NCI-H1417 treated with DMSO at 0.1 percent for 48 hours (cell line): ENCODE results near the gene POLR1A.

ENCODE experiments used
- DNase-seq: peaks from one replicate; lab custom pipeline; 2025; lab: John Stamatoyannopoulos, UW

The POLR1A gene

DNA sequence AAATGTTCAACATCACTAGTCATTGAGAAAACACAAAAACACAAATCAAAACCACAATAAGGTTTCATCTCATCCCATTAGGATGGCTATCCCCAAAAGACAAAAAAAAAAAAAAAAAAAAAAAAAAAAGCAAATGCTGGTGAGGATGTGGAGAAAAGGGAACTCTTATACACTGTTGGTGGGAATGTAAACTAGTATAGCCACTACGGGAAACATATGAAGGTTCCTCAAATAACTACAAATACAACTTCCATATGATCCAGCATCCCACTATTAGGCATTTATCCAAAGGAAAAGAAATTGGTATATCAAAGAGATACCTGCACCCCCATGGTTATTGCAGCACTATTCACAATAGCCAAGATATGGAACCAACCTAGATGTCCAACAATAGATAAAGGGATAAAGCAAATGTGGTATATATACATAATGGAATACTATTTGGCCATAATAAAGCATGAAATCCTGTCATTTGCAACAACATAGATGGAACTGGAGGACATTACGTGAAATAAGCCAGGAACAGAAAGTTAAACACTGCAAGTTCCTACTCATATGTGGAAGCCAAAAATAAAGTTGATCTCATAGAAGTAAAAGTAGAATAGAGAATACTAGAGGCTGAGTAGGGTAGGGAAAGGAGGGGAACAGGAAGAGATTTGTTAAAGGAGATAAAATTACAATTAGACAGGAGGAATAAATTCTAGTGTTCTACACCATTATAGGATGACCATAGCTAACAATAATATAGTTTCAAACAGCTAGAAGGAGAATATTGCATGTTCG is 8.4 kb downstream of the POLR1A start:
- no peak for DNase-seq

DNA sequence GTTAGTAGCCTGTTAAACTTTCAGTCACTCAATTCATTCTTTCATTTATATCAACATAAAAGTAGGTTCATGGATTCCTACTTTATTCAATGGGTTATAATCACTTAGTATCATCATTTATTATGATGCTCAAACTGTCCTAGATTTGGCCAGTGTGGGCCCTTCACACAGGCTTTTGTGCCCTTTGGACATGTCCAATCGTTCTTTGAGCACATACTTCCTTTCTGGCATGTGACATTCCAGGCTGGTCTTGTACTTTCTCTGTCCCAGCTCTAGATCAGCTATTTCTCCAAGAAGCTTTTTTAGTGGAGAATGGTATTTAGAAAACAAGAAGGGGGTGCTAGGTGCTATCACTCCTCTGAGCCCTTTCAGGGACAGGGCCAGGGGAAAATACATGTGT is 11.5 kb downstream of the POLR1A start:
- no peak for DNase-seq

GRCh38 chr2:86087936-86088850 is 17.5 kb downstream of the POLR1A start:
- DNase-seq = no peak

GRCh38 chr2:86082756-86083155 is 22.9 kb downstream of the POLR1A start:
- no peak for DNase-seq

- DNase-seq = no peak
Measured at GRCh38 chr2:86081724-86082123, 24.0 kb downstream of the POLR1A start.

GRCh38 chr2:86079981-86080911 is 25.4 kb downstream of the POLR1A start:
- DNase-seq = no peak

DNA sequence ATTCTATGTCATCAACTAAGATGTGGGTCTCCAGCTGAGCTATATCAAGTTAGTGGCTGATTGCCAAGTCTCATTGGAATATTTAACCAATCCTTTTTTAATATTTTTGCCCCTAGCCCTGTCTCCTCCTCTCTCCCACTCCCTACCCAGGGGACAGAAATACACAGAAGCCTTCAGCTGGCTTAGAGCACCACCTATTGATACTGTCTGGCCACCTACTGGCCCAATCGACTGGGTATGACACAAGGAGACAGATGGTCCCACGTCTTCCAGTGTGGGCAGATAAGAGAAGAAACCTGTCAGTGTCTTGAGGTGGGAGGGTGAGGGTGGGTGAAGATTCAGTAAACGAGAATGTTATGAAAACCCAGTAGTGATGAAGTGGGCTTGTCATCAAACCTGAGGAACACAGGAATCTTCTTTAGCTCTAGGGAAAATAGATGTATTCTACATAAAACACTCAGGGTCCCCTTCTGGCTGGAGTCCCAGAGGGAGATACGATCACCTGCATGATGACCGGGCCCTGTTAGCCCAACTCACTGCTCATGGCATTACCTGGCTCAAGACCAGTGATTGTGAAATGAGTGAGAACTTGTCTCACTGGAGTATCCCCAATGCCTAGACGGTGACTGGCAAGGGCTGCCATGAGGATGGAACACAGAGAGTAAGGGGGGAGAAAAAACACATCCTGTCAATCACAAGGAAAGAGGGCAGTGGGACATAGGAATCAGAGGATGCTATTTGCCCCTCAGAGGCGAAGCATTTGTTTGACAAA is 26.7 kb downstream of the POLR1A start:
- DNase-seq = no peak

- no peak for DNase-seq
Measured at GRCh38 chr2:86075886-86076285, 29.8 kb downstream of the POLR1A start.

- no peak for DNase-seq
Measured at GRCh38 chr2:86074811-86075210, 30.9 kb downstream of the POLR1A start.

GRCh38 chr2:86074256-86074655 is 31.4 kb downstream of the POLR1A start:
- DNase-seq = no peak

GRCh38 chr2:86073225-86073624 is 32.5 kb downstream of the POLR1A start:
- DNase-seq = no peak

GRCh38 chr2:86072271-86072858 is 33.3 kb downstream of the POLR1A start:
- DNase-seq = no peak

DNA sequence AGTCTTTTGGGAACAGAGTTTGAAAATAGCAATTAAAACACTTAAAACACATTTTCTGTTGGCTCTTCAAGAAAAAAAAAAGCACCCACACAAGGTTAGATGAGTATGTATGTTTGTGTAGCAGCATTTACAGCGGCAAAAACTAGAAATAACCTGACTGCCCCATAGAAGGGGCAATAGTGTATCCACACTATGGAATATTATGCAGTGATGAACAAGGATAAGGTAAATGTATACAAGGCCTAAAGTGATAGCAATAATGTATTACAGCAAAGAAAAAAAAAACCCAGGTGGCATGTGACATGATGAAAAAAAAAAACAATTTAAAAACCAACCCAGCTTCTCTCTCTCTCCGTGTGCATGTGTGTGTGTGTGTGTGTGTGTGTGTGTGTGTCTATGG is 34.8 kb downstream of the POLR1A start:
- no peak for DNase-seq

- no peak for DNase-seq
Measured at GRCh38 chr2:86069783-86070339, 35.8 kb downstream of the POLR1A start.

GRCh38 chr2:86069091-86069685 is 36.5 kb downstream of the POLR1A start:
- DNase-seq = no peak

GRCh38 chr2:86068648-86069047 is 37.0 kb downstream of the POLR1A start:
- no peak for DNase-seq

- DNase-seq = no peak
Measured at GRCh38 chr2:86068136-86068588, 37.5 kb downstream of the POLR1A start.

DNA sequence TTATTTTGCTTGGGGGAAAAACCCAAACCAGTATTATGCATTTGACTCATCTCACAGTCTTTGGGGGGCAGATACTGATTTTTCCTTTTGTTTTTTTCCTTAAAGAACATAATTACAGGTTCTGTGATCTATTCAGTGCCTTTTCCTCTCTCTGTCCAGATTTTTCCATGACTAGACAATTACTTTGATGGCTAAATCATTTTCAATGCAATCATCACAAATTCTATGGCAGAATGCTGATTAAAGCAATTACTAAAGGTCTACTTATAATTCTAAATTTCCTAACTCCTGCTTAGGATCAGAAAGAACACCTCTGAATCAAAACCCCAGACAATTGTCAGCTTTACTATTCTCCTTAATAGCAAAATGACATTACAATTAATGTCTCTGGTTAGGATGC is 38.8 kb downstream of the POLR1A start:
- DNase-seq = no peak

- DNase-seq = no peak
Measured at GRCh38 chr2:86066007-86066578, 39.6 kb downstream of the POLR1A start.

DNA sequence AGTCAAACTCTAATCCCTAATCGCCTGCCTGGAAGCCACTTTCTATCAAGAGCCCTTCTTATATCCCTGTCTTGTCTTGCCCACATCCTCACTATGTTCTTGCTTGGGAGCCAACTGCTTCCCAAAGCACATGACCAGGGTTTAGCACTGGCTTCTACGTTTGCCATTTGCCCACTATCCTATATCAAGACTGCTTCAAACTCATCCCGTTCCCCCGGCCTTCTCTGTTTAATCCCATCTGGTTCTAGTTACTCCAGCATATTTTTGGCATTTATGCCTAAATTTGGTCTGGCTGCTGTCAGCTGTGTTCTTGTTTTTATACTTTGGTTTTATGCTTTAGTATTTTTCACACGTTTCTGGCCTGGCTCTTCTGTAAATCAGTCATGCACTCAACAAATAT is 40.2 kb downstream of the POLR1A start:
- no peak for DNase-seq
